G401 (cell line): ENCODE measurements around the gene GTF2F2. TPM values are rescaled to one million over a fixed set of nuclear protein-coding genes. Genes with fewer than 3 reads are reported as not detected.

Experiments used
- DNase-seq: peaks from one replicate; pipeline ENCODE4 v3.0.0-alpha.2; 2015; ENCODE audit warnings: low spot score
- in situ Hi-C: cut with HindIII; loops from 2 replicates; pipeline ENCODE4 v1.10.0; 2016; ENCODE audit warnings: low sequenced_read_pairs, mixed read lengths
- total RNA-seq: library from RNA; depleted of rRNA; stranded (reverse); fragments of >200 nt; shearing (Covaris generic); gene quantifications from 2 replicates; pipeline ENCODE4 v1.2.3, GENCODE V29; 2014; rRNA removed

GTF2F2 gene
- total RNA-seq, 1 experiment from 2014 or later = 47.5 TPM

DNA sequence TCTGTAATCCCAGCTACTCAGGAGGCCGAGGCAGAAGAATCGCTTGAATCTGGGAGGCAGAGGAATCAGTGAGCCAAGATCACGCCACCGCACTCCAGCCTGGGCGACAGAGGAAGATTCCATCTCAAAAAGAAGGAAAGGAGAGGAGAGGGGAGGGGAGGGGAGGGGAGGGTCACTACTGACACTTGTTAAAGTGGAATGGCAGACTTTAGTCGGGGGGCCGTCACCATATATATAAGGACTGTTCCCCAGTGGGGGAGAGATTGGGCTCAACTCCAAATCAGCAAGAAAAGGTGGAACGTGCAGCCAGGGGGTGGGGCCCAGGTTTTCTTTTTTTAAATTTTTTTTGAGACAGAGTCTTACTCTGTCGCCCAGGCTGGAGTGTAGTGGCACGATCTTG lies 194.5 kb downstream of the GTF2F2 start:
- no peak for DNase-seq
- in situ Hi-C loops = no loop called here

- DNase-seq = no peak
- in situ Hi-C loops = no loop called here
Observed at GRCh38 chr13:45315520-45316167, 195.3 kb downstream of the GTF2F2 start.

DNA sequence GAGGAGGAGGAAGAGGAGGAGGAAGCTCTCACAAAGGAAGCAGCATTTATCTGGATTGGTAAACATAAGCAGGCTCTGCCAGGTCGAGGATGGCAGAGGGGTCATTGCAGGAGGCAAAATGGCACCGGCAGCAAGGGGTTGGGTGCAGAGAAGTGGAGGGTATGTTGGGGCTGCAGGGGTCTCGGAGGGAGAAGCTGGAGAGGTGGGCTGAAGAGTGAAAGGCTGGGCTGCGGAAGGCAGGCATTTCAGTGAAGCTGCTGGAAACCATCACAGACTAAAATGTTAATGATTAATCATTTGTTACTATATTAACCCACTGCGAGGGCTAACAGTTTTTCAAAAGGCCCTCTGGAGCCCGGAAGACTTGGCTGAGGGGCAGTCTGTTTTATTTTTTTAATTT lies 196.0 kb downstream of the GTF2F2 start:
- in situ Hi-C loops = no loop called here
- no peak for DNase-seq

GRCh38 chr13:45316996-45317395 lies 196.7 kb downstream of the GTF2F2 start:
- DNase-seq = no peak
- in situ Hi-C loops = no loop called here

DNA sequence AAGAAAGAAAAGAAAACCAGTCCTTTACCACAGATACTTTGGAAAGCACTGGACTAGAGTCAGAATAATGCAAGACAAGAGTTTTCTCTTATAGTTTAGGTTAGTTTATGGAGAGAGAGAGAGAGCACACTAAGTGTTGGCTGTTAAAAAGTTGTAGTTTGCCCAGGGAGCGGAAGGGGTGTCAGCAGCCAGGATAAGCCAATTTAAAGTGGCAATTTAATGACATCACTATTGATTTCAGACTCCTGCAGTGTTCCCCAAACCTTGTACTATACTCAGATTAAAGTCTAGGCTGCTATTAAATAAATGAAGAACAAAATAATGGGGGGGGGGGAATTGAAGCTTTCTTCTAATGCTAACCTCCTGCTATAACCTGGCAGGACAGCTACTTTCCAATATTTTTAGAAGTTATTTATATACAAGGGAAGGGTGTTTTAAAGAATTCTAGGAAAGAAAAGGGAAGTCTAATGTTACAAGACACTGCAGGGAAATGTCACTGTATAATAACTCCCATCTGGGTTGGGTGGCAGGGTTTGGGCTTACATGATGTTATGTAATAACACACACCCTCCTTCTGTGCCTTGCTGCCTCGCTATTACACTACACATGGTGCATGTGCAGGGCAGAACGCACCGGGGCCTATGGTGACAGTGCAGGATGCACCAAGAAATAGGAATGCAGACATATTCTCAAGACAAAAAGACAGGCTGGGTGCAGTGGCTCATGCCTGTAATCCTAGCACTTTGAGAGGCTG lies 200.7 kb downstream of the GTF2F2 start:
- no peak for DNase-seq
- in situ Hi-C loops = no loop called here

- in situ Hi-C loops = no loop called here
- no peak for DNase-seq
Observed at GRCh38 chr13:45325806-45326205, 205.5 kb downstream of the GTF2F2 start.

DNA sequence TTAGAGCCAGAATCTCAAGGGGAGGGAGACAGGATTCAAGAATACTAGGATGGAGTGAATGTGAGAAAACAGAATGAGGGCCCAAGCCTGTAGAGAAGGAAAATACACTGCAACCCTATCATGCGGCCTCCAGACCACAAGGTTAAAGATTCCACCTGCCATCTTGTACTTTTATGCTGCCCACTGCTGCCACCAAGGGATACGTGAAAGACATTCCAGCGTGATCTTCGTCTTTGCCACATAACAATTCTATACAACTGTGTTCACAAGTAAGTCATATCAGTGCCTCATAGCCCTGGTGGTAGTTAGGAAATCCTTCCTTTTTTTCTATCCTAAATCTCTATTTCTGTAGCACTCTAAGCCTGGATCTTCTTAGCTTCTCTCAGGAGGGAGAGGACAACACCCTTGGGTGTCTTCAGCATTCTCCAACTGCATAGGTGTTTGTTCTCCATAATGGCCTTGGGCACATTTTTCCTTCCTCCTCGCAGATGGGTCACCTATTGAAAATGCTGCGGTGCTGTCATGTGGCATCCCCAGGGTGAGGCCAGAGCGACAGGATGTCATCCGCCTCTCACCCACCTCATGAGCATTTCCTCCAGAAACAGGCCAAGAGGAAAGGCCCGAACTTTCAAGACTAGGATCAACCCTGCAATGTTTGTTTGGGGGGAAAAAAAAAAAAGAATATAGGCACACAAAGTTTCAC lies 207.1 kb downstream of the GTF2F2 start:
- no peak for DNase-seq
- in situ Hi-C loops = no loop called here

- in situ Hi-C loops = no loop called here
- no peak for DNase-seq
Observed at GRCh38 chr13:45328661-45329111, 208.4 kb downstream of the GTF2F2 start.

- in situ Hi-C loops = no loop called here
Observed at GRCh38 chr13:45331123-45331619, 210.9 kb downstream of the GTF2F2 start.

GRCh38 chr13:45331692-45332035 lies 211.4 kb downstream of the GTF2F2 start:
- no peak for DNase-seq
- in situ Hi-C loops = no loop called here

More at GRCh38 chr13:45331123-45331619, 210.9 kb downstream of the GTF2F2 start:
- peak; percentile 55 for DNase-seq

- no peak for DNase-seq
- in situ Hi-C loops = no loop called here
Observed at GRCh38 chr13:45332036-45332830, 211.9 kb downstream of the GTF2F2 start.

DNA sequence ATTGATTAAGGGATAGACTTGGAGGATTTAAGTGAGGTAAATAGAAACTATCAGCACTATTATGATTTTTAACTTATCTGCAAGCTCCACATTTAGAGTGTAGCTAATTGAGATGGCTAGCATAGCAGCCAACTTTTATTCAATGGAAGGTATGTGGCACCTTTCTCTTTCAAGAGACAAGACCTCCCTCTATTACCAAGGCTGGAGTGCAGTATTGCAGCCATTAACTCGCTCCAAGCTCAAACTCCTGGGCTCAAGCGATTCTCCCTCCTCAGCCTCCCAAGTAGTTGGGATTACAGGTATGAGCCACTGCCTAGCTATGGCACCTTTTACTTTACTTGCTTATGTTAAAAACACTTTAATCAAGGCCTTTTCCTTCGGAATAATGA lies 212.5 kb downstream of the GTF2F2 start:
- no peak for DNase-seq
- in situ Hi-C loops = no loop called here

DNA sequence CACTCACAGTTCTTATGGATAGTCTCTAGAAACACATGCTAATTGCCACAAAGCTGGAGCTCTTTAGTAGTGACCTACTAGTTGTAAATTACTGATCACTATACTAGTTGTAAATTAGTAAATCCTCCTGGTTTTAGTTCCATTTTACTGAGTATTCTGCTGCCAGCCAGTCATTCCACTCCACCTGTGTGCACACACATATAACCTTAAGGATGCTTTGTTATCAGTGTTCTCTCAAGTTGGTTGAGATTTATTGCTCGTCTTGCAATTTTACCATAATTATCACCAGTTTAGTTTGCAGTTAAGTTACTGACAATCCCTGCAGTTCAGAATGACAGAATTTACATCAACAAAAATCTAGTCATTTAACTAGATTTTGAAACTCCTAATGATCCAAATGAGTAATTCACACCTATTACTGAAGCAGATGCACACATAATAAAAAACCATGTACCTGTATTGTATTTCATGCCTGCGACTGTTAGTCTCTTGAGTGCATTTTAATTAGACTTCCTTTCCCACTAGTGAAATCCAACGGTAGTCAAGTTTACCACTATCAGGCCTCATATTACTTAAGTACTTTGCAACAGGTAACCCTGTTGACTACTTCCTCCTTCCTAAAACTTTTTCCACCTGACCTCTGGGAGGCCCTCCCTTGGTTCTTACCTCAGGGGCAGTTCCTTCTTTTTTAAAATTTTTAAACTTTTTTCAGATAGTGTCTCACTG lies 213.1 kb downstream of the GTF2F2 start:
- no peak for DNase-seq
- in situ Hi-C loops = no loop called here

Other genes starting within 250 kb of the GTF2F2 start
- gene NUFIP1, start 131.0 kb upstream of the GTF2F2 start, total RNA-seq = 10.1 and 10.6 TPM in 2 replicates
- 26.4 and 37.0 TPM in 2 replicates for gene GPALPP1, start 131.0 kb upstream of the GTF2F2 start, total RNA-seq
- not detected in 2 replicates for gene KCTD4, start 80.5 kb downstream of the GTF2F2 start, total RNA-seq
- 1,171 and 1,350 TPM in 2 replicates for gene TPT1, start 220.7 kb downstream of the GTF2F2 start, total RNA-seq